ENCODE measurements around the gene FOXO3B.
"Not testable (repeated sequence)": the region's sequence is repeated elsewhere in the genome, so short reads cannot be mapped to it uniquely, and the experiment has no call there.

GRCh38 chr17:18650094-18650493, 32.0 kb downstream of the FOXO3B start:
- not testable (repeated sequence) for TF ChIP-seq POLR2AphosphoS5, CTCF (IDR thresholded peaks at IDR 0.05)

All from transverse colon (tissue), 4 donors.